H9 (cell line): ENCODE measurements around the gene EPHA4. TPM values are rescaled to one million over a fixed set of nuclear protein-coding genes. Genes with fewer than 3 reads are reported as not detected.

Source experiments
- DNase-seq: peaks from one replicate; pipeline ENCODE4 v3.0.0-alpha.2; 2017
- H2AFZ ChIP-seq: one replicate; pipeline ENCODE4 v1.6.1; 2013; ENCODE audit warnings: mild to moderate bottlenecking, low read length, control low read depth, moderate library complexity
- H2AK5ac ChIP-seq: 2 replicates; pipeline ENCODE4 v1.6.1; 2013; ENCODE audit warnings: low read length, control low read depth, mixed read lengths; ENCODE audit not compliant: insufficient read length
- H2BK120ac ChIP-seq: one replicate; pipeline ENCODE4 v1.6.1; 2013; ENCODE audit warnings: low read depth, mild to moderate bottlenecking, low read length, control low read depth, inconsistent platforms; ENCODE audit not compliant: poor library complexity, severe bottlenecking
- H2BK12ac ChIP-seq: 2 replicates; pipeline ENCODE4 v1.6.1; 2013; ENCODE audit warnings: low read length, control low read depth, mixed read lengths, low read depth; ENCODE audit not compliant: insufficient read length
- H2BK15ac ChIP-seq: 2 replicates; pipeline ENCODE4 v1.6.1; 2013; ENCODE audit warnings: low read depth, low read length, control low read depth
- H2BK20ac ChIP-seq: one replicate; pipeline ENCODE4 v1.6.1; 2013; ENCODE audit warnings: low read depth, mild to moderate bottlenecking, low read length, control low read depth, inconsistent platforms; ENCODE audit not compliant: poor library complexity, severe bottlenecking
- H2BK5ac ChIP-seq: 2 replicates; pipeline ENCODE4 v1.6.1; 2013; ENCODE audit warnings: low read length, control low read depth, mixed read lengths; ENCODE audit not compliant: insufficient read length
- H3K14ac ChIP-seq: 2 replicates; pipeline ENCODE4 v1.6.1; 2013; ENCODE audit warnings: low read length, control low read depth; ENCODE audit not compliant: insufficient read depth
- H3K18ac ChIP-seq: 2 replicates; pipeline ENCODE4 v1.6.1; 2013; ENCODE audit warnings: low read depth, mild to moderate bottlenecking, mixed read lengths, low read length, control low read depth; ENCODE audit not compliant: insufficient read length
- H3K23ac ChIP-seq: 2 replicates; pipeline ENCODE4 v1.6.1; 2013; ENCODE audit warnings: low read length, control low read depth, mixed read lengths, low read depth; ENCODE audit not compliant: insufficient read length
- H3K23me2 ChIP-seq: 2 replicates; pipeline ENCODE4 v1.6.1; 2013; ENCODE audit warnings: low read depth, mild to moderate bottlenecking, mixed read lengths, low read length, control low read depth; ENCODE audit not compliant: insufficient read length, poor library complexity, severe bottlenecking
- H3K27ac ChIP-seq: 2 replicates; pipeline ENCODE4 v1.5.1; 2013; ENCODE audit warnings: low read length, control low read depth, mixed read lengths, low read depth; ENCODE audit not compliant: insufficient read length
- H3K27me3 ChIP-seq: 2 replicates; pipeline ENCODE4 v1.6.1; 2013; ENCODE audit warnings: low read length, control low read depth, inconsistent platforms; ENCODE audit not compliant: insufficient read depth
- H3K4ac ChIP-seq: 2 replicates; pipeline ENCODE4 v1.6.1; 2013; ENCODE audit warnings: low read depth, mild to moderate bottlenecking, control low read depth, inconsistent platforms, low read length, moderate library complexity
- H3K4me1 ChIP-seq: 2 replicates; pipeline ENCODE4 v1.6.1; 2013; ENCODE audit warnings: low read length, control low read depth, inconsistent platforms; ENCODE audit not compliant: insufficient read depth
- H3K4me2 ChIP-seq: 2 replicates; pipeline ENCODE4 v1.6.1; 2013; ENCODE audit warnings: low read length, control low read depth, mixed read lengths; ENCODE audit not compliant: insufficient read length, insufficient read depth
- H3K56ac ChIP-seq: 2 replicates; pipeline ENCODE4 v1.6.1; 2013; ENCODE audit warnings: low read depth, mild to moderate bottlenecking, mixed read lengths, low read length, control low read depth; ENCODE audit not compliant: insufficient read length
- H3K79me1 ChIP-seq: 2 replicates; pipeline ENCODE4 v1.6.1; 2013; ENCODE audit warnings: low read depth, mild to moderate bottlenecking, moderate library complexity, low read length, control low read depth, inconsistent platforms; ENCODE audit not compliant: insufficient read depth, poor library complexity, severe bottlenecking
- H3K79me2 ChIP-seq: 2 replicates; pipeline ENCODE4 v1.6.1; 2013; ENCODE audit warnings: low read length, control low read depth, inconsistent platforms; ENCODE audit not compliant: insufficient read depth
- H3K9ac ChIP-seq: 2 replicates; pipeline ENCODE4 v1.6.1; 2013; ENCODE audit warnings: low read length, control low read depth, mixed read lengths; ENCODE audit not compliant: insufficient read length; ENCODE audit errors: extremely low read depth
- H3K9me3 ChIP-seq: one replicate; pipeline ENCODE4 v1.6.1; 2013; ENCODE audit warnings: low read depth, low read length, inconsistent platforms; ENCODE audit not compliant: control insufficient read depth
- H3T11ph ChIP-seq: one replicate; pipeline ENCODE4 v1.6.1; 2013; ENCODE audit warnings: mild to moderate bottlenecking, low read length, control low read depth, inconsistent platforms
- H4K20me1 ChIP-seq: one replicate; pipeline ENCODE4 v1.6.1; 2013; ENCODE audit not compliant: control insufficient read depth, insufficient read length, insufficient read depth
- H4K5ac ChIP-seq: 2 replicates; pipeline ENCODE4 v1.6.1; 2013; ENCODE audit warnings: low read depth, mild to moderate bottlenecking, mixed read lengths, low read length, control low read depth; ENCODE audit not compliant: insufficient read length
- H4K8ac ChIP-seq: replicated peaks from 2 replicates; pipeline ENCODE4 v1.6.1; 2013; ENCODE audit warnings: low read length, control low read depth, mixed read lengths, low read depth; ENCODE audit not compliant: insufficient read length
- H4K91ac ChIP-seq: 2 replicates; pipeline ENCODE4 v1.6.1; 2013; ENCODE audit warnings: low read depth, mild to moderate bottlenecking, moderate library complexity, mixed read lengths, low read length, control low read depth; ENCODE audit not compliant: insufficient read length
- H3K27ac Mint-ChIP-seq, 3 experiments: 2 replicates in 2 of 3; 3 replicates in 1 of 3; pipeline ENCODE4 v1.8.0; 2020 to 2021; ENCODE audit warnings: mixed read lengths in 3 of 3, mild to moderate bottlenecking in 1 of 3, moderate library complexity in 1 of 3
- H3K27me3 Mint-ChIP-seq: 2 replicates; pipeline ENCODE4 v1.8.0; 2021; ENCODE audit warnings: low read depth, mild to moderate bottlenecking, moderate library complexity, mixed read lengths
- H3K36me3 Mint-ChIP-seq, 3 experiments: 2 replicates in 2 of 3; 3 replicates in 1 of 3; pipeline ENCODE4 v1.8.0; 2020 to 2021; ENCODE audit warnings: low read depth in 3 of 3, mixed read lengths in 3 of 3; ENCODE audit not compliant: insufficient read depth in 1 of 3
- H3K4me1 Mint-ChIP-seq, 2 experiments: 2 replicates each; pipeline ENCODE4 v1.8.0; 2020; ENCODE audit warnings: mixed read lengths in 2 of 2
- H3K4me3 Mint-ChIP-seq, 2 experiments: 2 replicates in 1 of 2; 3 replicates in 1 of 2; pipeline ENCODE4 v1.8.0; 2020 to 2021; ENCODE audit warnings: mild to moderate bottlenecking in 2 of 2, mixed read lengths in 2 of 2, moderate library complexity in 1 of 2
- H3K9me3 Mint-ChIP-seq, 2 experiments: 2 replicates in 1 of 2; 3 replicates in 1 of 2; pipeline ENCODE4 v1.8.0; 2020; ENCODE audit warnings: mild to moderate bottlenecking in 2 of 2, mixed read lengths in 2 of 2, moderate library complexity in 1 of 2
- CTCF ChIP-seq: fragments of 200-600 bp; sonication (generic); conservative IDR thresholded peaks from 3 replicates; pipeline ENCODE4 v1.8.0; 2021; ENCODE audit warnings: antibody characterized with exemption, mild to moderate bottlenecking
- WGBS: extraction: QIAGEN DNeasy Blood & Tissue Kit; methylation state at CpG from one replicate; pipeline ENCODE4 v1.1.7; 2013; ENCODE audit warnings: missing lambda C conversion rate, low lambda C conversion rate, mixed read lengths; ENCODE audit not compliant: insufficient read length; ENCODE audit errors: extremely low coverage; 5-methylcytosine and 5-hydroxymethylcytosine counted together
- total RNA-seq: library from RNA; stranded (reverse); gene quantifications from 2 replicates; pipeline ENCODE4 v1.2.1, GENCODE V29; 2021

EPHA4 gene
- total RNA-seq, 1 experiment from 2014 or later, result 25.1 TPM

DNA sequence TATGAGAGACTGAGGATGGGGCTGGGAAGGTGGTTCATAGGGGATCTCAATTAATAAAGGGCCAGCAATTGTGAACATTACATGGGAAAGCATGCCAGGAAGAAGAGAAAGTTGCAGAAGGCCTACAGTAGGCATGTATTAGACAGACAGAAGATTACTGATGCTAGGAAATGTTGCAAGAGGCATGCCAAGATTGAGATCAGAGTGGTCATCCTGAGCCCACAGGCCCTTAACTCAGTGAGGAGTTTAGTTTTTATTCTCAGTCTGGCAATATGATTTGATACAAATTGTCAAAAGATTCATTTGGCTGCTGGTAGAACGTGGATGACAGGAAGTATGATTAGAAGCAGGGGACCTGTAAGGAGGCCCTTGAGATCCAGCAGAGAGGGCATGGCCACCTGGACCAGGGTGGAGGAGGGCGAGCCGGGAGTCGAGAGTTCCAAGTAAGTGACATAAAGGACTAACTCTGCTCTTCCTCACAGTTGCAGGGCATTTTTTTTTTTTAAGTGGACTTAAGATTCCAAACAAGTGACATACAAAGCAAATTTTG, 54.9 kb downstream of the EPHA4 start:
- Histone ChIP-seq H2BK12ac (no peak overlapping the region), H2AFZ (no peak overlapping the region), H4K91ac (no peak overlapping the region), H3K4me1 (peaks cover 2% of the 10 kb centered on the region; the same call in 1 of the 2 replicates), H2AK5ac (no peak overlapping the region), H2BK15ac (no peak overlapping the region), H3K4ac (no peak overlapping the region), H4K5ac (no peak overlapping the region), H2BK20ac (no peak overlapping the region), H3K27me3 (no peaks in the 10 kb centered on the region), H3K4me2 (no peak overlapping the region), H3K79me1 (no peaks in the 10 kb centered on the region), H3K18ac (no peak overlapping the region), H3K23ac (no peak overlapping the region), H2BK120ac (no peak overlapping the region), H3K9me3 (no peaks in the 10 kb centered on the region), H3K27ac (no peak overlapping the region), H3K9ac (no peak overlapping the region), H3K56ac (no peak overlapping the region), H4K8ac (no peak overlapping the region), H3K79me2 (no peaks in the 10 kb centered on the region), H2BK5ac (no peak overlapping the region), H3T11ph (no peak overlapping the region), H4K20me1 (no peaks in the 10 kb centered on the region), H3K14ac (no peak overlapping the region), H3K23me2 (no peaks in the 10 kb centered on the region)
- Mint-ChIP-seq H3K4me3 (no peak overlapping the region), H3K36me3 (no peaks in the 10 kb centered on the region), H3K27ac (no peak overlapping the region), H3K4me1 (peaks cover 33 to 44% of the 10 kb centered on the region in 2 experiments), H3K9me3 (no peaks in the 10 kb centered on the region), H3K27me3 (no peaks in the 10 kb centered on the region)
- whole genome bisulfite sequencing, result no CpG with 5 or more reads among the region's 4 CpGs
- no peak for DNase-seq
- no peak for TF ChIP-seq CTCF
